ENCODE measurements around the gene ZNF225.
"Not testable (repeated sequence)": the region's sequence is repeated elsewhere in the genome, so short reads cannot be mapped to it uniquely, and the experiment has no call there.

ZNF225 gene

DNA sequence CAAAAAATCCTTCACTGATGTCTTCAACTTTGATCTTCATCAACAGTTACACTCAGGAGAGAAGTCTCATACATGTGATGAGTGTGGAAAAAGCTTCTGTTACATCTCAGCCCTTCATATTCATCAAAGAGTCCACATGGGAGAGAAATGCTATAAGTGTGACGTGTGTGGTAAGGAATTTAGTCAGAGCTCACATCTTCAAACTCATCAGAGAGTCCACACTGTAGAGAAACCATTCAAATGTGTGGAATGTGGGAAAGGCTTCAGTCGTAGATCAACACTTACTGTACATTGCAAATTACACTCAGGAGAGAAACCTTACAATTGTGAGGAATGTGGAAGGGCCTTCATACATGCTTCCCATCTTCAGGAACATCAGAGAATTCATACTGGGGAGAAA is 43.3 kb downstream of the ZNF225 start:
- in situ Hi-C loops (cut with MboI; ENCODE audit: low sequenced_read_pairs), result no loop called here

- in situ Hi-C loops (cut with MboI; ENCODE audit: low sequenced_read_pairs), result no loop called here
Observed at GRCh38 chr19:44163789-44164188, 50.6 kb downstream of the ZNF225 start.

DNA sequence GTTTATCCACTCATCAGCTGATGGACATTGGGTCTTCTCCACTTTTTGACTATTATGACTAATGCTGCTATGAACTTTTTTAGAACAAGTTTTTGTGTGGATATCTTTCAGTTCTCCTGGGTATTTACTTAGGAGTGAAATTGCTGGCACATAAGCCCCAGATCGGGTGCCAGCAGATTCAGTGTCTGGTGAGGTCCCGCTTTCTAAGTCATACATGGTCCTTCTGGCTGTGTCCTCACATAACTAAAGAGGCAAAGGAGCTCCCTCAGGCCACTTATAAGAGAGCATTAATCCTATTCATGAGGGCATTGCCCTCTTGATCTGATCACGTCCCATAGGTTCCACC is 51.1 kb downstream of the ZNF225 start:
- in situ Hi-C loops (cut with MboI; ENCODE audit: low sequenced_read_pairs), result no loop called here

DNA sequence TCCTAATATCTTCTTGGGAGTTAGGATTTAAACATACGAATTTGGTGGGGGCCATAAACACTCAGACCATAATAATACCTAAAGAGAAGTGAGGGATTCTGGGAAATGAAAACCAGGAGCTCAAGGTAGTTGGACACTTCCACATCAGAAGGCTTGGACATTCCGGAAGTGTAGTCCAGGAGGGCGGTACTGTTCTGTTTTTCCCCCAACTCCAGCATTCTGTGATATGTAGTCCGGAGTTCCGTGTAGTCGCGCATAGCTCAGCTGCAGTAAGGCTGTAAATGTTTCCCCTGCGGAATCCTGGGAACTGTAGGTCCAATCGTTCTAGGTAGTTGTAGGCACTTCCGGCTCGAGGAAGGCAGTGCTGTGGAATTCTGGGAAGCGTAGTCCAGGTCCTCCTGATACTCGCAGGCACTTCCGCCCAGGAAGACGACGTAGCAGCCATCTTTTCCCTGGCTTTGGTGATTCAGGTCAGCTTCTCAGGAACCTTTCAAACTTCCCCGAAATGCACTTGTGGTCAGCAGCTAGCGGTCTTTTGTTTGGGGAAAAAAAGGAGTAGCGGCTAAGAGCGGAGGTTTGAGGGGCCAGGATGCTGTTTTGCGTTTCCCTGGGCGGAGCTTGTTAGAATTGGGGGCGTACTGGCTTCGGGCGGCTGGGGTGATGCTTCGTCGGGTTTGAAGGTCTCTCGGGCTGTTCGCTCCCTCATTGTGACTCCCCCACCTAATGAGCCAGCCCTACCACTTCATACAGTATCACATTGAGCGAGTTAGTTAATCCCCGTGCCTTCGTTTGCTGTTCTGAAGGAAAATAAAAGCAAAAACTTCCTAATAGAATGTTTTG is 51.7 kb downstream of the ZNF225 start, which contains the start of gene ZNF226:
Gene ZNF226 (plus strand): TSS at position 428 of the 840 bp plus-strand sequence. CDS start 4,981 bp downstream, outside the sequence.
- in situ Hi-C loops (cut with MboI; ENCODE audit: low sequenced_read_pairs), result no loop called here

GRCh38 chr19:44170660-44171059 is 57.5 kb downstream of the ZNF225 start:
- in situ Hi-C loops (cut with MboI; ENCODE audit: low sequenced_read_pairs), result not testable (repeated sequence)

GRCh38 chr19:44176590-44176989 is 63.4 kb downstream of the ZNF225 start:
- in situ Hi-C loops (cut with MboI; ENCODE audit: low sequenced_read_pairs), result no loop called here

- in situ Hi-C loops (cut with MboI; ENCODE audit: low sequenced_read_pairs), result no loop called here
Observed at GRCh38 chr19:44180968-44181367, 67.8 kb downstream of the ZNF225 start.

DNA sequence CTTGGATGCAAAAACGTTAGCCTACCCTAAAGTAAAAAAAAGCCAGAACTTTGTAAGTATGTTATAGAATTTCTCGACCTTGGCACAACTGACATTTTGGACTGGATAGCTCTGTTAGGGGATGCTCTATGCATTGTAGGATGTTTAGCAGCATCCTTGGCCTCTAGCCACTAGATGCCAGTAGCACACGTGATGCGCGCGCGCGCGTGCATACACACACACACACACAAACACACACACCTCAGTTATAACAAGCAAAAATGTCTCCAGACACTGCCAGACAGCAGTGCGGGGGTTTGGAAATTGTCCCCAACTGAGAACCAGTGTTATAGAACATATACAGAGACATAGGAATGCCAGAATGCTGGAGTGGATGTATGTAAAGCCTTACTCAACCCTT is 68.9 kb downstream of the ZNF225 start:
- in situ Hi-C loops (cut with MboI; ENCODE audit: low sequenced_read_pairs), result no loop called here
